Tongue (tissue), 2 donors: ENCODE results near the gene TMEM213. TPM values are rescaled to one million over a fixed set of nuclear protein-coding genes. Genes with fewer than 3 reads are reported as not detected.
"Not testable (repeated sequence)": the region's sequence is repeated elsewhere in the genome, so short reads cannot be mapped to it uniquely, and the experiment has no call there.

Source experiments
- DNase-seq: peaks from one replicate; pipeline ENCODE4 v3.0.0-alpha.2; 2015
- total RNA-seq: library from RNA; depleted of rRNA; stranded (reverse); fragments of >200 nt; gene quantifications from one replicate; pipeline ENCODE4 v1.2.3, GENCODE V29; 2014

TMEM213 gene
- total RNA-seq, 1 donor from 2014 or later: 0.51 TPM

- DNase-seq: no peak
Measured at GRCh38 chr7:138798836-138799235, 1.0 kb downstream of the TMEM213 start.

DNA sequence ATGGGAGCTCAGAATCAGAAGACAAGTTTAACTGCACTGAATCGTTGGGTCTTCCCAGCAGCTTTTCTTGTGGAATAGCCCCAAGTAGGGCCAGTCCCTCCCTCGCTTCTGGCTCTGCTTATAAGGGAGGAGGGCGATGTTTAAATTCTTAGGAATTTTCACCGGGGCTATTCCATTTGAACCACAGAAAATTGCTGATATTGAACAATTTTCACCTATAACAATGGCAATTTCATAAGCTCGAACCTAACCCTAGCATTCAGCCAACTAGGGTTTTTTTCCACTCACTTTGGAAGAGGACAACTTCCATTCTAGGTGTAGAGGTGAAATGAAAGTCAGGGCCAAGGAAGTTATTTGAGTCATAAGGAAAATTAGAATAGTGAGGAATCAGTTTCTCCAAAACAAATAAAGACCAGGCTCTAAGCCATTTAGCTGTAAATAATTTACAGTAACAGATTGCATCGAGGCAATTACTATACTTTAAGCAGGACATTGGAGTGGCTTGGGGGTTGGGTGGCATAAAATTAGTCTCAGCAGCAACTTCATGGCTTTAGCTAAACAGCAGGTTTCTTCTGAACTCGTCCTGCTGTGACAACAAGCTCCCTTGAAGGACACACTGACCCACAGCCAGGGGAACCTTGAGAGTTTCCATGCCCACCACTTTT, 1.7 kb downstream of the TMEM213 start:
- DNase-seq: no peak

GRCh38 chr7:138801256-138801655, 3.5 kb downstream of the TMEM213 start:
- no peak for DNase-seq

GRCh38 chr7:138802706-138803105, 4.9 kb downstream of the TMEM213 start:
- DNase-seq: no peak

- no peak for DNase-seq
Measured at GRCh38 chr7:138804618-138805017, 6.8 kb downstream of the TMEM213 start.

GRCh38 chr7:138809346-138809745, 11.6 kb downstream of the TMEM213 start:
- no peak for DNase-seq

DNA sequence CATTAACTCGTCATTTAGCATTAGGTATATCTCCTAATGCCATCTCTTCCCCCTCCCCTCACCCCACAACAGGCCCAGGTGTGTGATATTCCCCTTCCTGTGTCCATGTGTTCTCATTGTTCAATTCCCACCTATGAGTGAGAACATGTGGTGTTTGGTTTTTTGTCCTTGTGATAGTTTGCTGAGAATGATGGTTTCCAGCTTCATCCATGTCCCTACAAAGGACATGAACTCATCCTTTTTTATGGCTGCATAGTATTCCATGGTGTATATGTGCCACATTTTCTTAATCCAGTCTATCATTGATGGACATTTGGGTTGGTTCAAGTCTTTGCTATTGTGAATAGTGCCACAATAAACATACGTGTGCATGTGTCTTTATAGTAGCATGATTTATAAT, 13.5 kb downstream of the TMEM213 start:
- DNase-seq: not testable (repeated sequence)

- no peak for DNase-seq
Measured at GRCh38 chr7:138813945-138814344, 16.2 kb downstream of the TMEM213 start.

DNA sequence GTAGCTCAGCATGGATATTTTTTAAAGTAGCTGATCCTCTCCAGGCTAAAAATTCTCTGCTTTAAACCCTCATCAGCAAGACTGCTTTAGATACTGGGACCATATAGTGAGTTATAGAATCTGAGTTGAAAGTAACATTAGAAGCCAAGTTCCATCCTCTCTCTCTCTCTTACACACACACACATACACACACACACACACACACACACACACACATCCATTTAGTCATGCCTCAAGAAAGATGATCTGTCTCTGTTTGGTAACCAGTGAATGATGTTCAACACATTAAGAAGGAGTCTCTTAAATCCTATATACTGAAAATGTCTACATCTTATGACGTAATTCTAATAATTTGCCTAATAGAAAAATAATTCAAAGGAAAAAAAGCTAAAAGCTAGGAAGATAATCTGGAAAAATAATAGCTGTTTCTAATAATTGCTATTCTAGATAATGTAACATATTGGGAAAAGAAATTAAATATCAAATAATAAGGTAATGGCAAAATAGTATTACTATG, 17.1 kb downstream of the TMEM213 start:
- no peak for DNase-seq

DNA sequence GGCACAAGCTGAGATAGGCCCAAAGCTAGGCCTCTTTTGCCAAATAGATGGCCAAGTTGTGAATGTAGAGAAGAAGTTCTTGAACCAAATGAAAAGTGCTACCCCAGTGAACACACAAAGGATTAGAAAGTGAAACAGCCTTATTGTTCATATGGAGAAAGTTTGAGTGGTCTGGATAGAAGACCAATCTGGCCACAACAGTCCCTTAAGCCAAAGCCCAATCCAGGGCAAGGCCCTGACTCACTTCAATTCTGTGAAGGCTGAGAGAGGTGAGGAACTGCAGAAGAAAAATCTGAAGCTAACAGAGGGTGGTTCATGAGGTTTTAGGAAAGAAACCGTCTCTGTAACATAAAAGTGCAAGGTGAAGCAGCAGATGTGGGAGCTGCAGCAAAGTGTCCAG, 18.9 kb downstream of the TMEM213 start:
- DNase-seq: no peak

DNA sequence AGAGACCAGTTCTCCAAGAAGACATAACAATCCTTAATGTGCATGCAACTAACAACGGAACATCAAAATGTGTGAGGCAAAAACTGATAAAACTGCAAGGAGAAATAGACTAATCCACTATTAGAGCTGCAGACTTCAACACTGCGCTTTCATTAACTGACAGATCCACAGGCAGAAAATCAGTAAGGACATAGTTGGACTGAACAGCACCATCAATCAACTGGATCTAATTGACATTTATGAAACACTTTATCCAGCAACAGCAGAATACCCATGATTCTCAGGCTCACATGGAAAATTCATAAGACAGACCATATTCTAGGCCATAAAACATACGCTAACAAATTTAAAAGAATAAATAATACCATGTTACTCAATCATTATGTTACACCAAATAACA, 21.8 kb downstream of the TMEM213 start:
- DNase-seq: no peak

DNA sequence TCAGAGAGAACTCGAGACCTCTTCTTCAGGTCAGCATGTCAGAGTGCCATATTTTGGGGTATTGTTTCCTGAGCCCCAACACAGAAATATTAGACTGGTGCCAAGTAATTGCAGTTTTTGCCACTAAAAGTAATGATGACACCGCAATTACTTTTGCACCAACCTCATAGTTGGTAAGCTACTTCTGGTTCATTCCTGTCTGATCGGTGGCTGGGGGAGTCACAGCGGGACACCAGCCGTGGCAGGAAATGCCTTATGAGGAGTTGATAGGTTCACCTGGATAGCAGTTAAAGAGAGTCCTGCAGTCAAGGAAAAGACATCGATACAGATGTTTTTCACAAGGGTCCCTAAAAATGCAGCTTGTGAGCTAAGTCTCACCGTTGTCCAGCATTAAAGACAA, 24.1 kb downstream of the TMEM213 start:
- DNase-seq: no peak

DNA sequence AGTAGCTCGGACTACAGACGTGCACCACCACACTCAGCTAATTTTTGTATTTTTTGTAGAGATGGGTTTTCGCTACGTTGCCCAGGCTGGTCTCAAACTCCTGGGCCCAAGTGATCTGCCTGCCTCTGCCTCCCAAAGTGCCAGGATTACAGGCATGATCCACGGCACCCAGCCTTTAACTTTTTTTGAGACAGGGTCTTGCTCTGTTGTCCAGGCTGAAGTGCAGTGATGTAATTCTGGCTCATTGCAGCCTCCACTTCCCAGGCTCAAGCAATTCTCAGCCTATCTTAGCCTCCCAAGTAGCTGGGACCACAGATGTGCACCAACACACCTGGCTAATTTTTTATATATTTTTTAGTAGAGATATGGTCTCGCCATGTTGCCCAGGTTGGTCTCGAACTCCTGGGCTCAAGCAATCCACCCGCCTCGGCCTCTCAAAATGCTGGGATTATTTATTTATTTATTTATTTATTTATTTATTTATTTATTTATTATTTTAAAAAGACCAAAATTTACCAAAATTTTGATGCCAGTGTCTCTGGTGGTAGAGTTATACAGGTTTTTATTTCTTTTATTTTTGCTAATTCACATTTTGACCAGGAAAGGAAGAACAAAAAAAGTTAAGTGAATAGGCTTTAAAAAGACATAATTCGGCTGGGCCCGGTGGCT, 25.2 kb downstream of the TMEM213 start:
- no peak for DNase-seq

DNA sequence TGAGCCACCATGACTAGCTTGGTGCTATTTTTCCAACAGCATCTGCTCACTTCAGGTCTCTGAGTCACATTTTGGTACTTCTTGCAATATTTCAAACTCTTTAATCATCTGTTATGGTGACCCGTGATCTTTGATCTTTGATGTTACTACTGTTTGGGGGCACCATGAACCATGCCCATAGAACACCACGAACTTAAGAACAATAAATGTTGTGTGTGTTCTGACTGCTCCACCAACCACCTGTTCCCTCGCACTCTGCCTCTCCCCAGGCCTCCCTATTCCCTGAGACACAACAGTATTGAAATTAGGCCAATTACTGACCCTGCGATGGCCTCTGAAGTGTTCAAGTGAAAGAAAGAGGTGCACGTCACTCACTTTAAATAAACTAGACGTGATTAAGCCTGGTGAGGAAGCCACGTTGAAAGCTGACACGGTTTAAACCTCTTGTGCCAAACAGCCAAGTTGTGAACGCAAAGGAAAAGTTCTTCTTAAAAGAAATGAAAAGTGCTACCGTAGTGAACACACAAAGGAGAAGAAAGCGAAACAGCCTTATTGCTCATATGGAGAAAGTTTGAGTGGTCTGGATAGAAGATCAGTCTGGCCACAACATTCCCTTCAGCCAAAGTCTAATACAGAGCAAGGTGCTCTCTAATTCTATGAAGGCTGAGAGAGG, 27.4 kb downstream of the TMEM213 start:
- peak; percentile 22 for DNase-seq

GRCh38 chr7:138828302-138828701, 30.5 kb downstream of the TMEM213 start:
- no peak for DNase-seq

- no peak for DNase-seq
Measured at GRCh38 chr7:138829335-138829734, 31.5 kb downstream of the TMEM213 start.

GRCh38 chr7:138832966-138833365, 35.2 kb downstream of the TMEM213 start:
- no peak for DNase-seq

DNA sequence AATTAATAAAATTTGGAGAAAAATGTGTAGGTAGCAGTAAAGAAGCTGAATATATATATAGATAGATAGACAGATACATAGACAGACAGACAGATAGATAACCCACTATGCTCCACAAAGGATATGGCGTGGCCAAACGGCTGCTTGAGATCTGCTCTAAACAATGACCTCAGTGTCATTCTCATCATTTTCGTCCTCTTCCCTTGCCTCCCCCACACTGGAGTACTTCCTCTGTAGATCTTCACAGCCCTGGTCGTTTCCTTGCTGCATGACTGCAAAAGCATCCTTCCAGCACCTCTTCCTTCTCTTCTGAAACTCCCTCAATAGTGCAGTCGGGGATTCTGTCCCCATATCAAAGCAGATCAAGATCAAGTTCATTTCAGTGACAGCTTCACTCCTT, 35.8 kb downstream of the TMEM213 start:
- no peak for DNase-seq

- DNase-seq: no peak
Measured at GRCh38 chr7:138834583-138834982, 36.8 kb downstream of the TMEM213 start.

DNA sequence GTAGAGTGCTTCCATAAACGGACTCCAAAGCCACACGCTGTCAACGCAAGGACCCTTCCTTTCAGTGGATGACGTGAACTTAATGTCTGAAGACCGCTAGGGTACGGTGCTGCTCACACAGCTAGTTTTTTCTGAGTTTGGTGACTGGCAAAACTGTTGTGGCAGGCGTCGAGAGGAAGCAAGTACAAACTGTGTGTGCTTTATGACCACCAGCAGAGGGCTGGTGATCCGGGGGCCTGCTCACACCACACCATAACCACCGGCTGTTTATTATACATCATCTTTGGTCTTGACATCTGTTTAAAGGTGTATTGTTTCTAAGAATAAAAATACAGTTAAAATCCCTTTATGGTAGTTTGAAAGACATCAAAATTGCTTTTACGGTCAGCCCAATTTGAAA, 37.3 kb downstream of the TMEM213 start:
- no peak for DNase-seq

GRCh38 chr7:138837627-138838026, 39.8 kb downstream of the TMEM213 start:
- DNase-seq: peak; percentile 47

- DNase-seq: peak; percentile 57
Measured at GRCh38 chr7:138838166-138838565, 40.4 kb downstream of the TMEM213 start.

DNA sequence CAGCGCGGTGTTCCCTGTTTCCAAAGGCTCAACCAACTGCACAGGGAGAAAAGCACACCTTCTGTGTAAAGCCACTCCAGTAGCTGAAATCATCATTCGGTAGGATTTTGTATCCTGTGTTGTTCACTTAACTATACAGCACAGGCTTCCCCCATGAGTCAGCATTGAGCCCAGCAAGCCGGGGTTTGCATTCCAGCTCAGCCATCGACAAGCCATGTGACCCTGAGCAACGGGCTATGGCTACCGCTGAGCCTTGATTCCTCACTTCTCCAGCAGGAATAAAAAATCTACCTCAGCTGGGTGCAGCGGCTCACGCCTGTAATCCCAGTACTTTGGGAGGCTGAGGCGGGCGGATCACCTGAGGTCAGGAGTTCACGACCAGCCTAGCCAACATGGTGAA, 44.3 kb downstream of the TMEM213 start:
- no peak for DNase-seq
